Activated T-helper 1 cell treated with anti-CD3 and anti-CD28 coated beads, Interleukin-2, amount 50 U/mL, for 16 hours (primary cell): ENCODE data around the gene TRPM4.
"Not testable (repeated sequence)": the region's sequence is repeated elsewhere in the genome, so short reads cannot be mapped to it uniquely, and the experiment has no call there.

Source experiments
- DNase-seq, 2 donors: peaks; one replicate each; pipeline ENCODE4 v3.0.0-alpha.2; 2020; ENCODE audit warnings: low read depth in 1 of 2, low spot score in 1 of 2

TRPM4 gene

DNA sequence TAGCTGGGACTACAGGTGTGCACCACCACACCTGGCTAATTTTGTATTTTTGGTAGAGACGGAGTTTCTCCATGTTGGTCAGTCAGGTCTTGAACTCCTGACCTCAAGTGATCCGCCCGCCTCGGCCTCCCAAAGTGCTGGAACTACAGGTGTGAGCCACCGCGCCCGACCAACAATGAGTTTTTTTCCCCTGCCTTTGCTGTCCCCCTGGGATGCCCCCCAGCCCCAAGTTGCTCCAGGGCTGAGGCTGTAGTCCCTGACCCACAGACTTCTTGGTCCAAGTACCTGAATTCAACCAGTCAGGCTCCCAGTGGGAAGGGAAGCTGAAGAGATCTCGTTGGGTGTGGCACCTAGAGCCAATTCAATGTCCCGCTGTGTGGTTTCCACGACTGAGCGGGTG, 66.8 kb downstream of the TRPM4 start:
- DNase-seq, result not testable (repeated sequence)

DNA sequence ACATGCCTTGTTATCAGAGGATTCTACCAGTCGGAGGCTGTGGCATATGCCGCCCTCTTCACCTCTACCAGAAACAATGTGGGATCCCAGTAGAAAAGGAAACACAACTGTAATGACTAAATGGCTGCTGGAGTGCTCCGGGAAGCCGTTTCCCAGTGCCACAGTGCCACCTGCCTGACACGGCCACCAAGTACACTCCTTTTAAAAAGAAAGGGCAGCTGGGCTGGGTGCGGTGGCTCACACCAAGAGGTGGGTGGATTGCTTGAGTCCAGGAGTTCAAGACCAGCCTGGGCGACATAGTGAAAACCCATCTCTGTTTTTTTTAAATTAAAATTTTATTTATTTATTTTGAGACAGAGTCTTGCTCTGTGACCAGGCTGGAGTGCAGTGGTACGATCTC, 67.3 kb downstream of the TRPM4 start:
- no peak for DNase-seq

DNA sequence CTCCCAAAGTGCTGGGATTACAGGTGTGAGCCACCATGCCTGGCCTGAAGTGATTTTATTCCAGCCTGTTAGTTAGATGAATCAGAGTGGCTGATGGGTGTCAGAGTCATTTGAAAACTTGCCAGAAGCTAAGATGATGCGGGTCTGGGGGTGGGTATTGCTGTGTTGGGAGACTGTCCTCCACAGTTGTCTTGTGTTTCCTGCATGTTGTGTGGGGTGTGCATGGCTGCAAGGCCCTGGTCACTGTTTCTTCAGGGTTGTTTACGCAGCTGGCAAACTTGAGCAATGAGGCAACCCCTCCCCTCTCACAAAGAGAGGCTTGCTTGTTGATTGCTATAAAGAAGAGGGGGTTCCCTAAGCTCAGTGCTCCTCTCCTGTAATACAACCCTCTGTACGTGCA, 71.8 kb downstream of the TRPM4 start:
- DNase-seq, result no peak

DNA sequence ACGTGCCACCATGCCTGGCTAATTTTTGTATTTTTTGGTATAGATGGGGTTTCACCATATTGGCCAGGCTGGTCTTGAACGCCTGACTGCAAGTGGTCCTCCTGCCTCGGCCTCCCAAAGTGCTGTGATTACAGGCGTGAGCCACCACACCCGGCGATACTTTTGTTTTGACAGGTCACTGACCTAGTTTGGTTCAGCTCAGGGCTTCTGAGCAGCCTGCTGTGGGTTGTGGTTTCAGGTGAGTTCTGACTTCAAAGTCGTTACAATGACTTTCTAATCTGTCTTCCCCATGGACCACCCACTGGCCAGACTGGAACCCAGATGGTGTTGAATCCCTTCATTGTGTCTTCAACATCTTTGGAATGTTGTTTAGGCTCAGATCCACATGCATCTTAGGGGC, 73.8 kb downstream of the TRPM4 start:
- no peak for DNase-seq

DNA sequence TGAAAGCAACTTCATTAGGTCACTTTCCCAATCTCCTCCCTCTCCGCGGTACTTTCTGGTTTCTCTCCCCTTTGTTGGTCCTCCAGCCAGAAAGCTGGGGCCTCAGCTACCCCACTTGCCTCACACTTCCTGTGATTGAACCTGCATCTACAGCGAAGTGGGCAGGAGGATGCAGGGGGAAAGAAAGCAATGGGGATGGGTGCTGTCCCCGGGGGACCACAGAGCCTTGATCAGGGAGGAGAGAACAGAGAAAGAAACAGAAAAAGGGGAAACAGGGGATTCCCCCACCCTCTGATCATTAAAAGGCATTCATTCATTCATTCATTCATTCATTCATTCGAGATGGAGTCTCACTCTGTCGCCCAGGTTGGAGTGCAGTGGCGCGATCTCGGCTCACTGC, 74.2 kb downstream of the TRPM4 start:
- DNase-seq, result no peak

DNA sequence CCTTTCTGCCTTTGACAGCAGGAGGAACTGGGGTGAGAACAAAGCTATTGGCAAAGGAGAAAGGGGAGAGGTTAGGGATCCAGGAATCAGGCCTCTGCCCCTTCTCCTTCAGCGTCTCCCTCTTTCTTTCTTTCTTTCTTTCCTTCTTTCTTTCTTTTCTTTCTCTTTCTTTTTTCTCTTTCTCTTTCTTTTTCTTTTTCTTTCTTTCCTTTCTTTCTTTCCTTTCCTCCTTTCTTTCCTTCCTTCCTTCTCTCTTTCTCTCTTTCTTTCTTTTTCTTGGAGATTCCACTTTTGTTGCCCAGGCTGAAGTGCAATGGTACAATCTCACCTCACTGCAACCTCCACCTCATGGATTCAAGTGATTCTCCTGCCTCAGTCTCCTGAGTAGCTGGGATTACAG, 75.6 kb downstream of the TRPM4 start:
- DNase-seq, result no peak

DNA sequence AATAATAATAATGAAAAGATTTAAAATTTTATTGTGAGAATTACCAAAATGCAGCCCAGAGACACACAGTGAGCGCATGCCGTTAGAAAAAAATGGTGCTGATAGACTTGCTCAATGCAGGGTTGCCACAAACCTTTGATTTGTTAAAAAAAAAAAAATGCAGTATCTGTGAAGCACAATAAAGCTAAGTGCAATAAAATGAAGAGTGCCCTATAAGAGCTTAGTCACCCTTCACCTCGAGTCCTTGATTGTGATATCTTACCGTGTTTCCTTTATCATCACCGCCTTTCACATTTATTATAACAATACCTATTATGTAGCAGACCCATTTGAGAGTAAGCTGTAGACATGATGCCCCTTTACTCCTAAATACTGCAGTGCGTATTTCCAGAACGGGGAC, 84.2 kb downstream of the TRPM4 start:
- DNase-seq, result no peak

DNA sequence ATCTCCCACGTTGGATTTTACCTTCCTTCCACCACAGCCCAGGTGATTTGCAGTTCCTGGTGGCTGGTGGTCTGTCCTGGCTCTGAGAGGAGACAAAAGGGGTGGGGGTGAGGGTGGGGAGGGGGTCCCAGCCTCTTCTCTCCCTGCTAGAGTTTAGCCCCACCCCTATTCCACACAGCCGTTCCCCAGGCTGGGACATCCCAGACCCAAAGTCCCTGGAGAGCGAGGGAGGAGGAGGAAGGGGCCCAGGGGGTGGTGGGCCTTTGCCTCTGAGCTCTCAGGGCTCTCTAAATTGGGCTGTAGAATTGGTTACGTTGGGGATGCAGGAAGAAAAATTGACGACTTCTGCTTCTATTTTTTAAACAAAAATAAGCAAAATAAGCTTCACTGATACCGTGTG, 85.5 kb downstream of the TRPM4 start:
- DNase-seq, result no peak

DNA sequence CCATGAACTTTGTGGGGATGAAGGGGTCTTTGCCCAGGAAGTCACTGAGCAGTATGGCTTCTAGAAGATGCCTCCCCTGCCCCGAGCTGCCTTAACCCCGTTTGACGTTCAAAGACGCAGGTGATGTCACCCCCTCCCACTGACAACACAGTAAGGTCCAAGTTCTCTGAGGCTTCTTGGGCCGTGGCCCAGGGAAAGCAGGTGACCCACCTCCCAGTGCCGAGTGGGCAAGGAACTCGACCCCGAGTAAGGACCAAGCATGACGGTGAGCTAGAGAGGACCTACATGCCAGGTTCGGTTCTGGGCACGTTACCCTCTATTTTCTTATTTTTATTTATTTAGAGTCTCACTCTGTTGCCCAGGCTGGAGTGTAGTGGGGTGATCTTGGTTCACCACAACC, 86.1 kb downstream of the TRPM4 start:
- no peak for DNase-seq

DNA sequence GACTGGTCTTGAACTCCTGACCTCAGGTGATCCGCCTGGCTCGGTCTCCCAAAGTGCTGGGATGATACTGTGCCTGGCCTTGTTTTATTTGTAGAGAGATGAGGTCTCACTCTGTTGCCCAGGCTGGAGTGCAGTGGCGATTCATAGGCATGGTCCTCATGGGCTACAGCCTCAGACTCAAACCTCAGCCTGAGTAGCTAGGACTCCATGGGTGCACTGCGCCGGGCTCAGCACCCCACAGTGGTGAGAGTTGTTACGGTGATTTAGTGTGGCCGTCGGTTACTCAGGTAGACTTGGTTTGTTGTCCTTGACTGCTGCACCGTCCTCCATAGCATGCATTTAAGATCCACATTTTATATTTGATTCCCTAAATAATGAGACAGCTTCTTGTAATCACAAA, 86.7 kb downstream of the TRPM4 start:
- no peak for DNase-seq

DNA sequence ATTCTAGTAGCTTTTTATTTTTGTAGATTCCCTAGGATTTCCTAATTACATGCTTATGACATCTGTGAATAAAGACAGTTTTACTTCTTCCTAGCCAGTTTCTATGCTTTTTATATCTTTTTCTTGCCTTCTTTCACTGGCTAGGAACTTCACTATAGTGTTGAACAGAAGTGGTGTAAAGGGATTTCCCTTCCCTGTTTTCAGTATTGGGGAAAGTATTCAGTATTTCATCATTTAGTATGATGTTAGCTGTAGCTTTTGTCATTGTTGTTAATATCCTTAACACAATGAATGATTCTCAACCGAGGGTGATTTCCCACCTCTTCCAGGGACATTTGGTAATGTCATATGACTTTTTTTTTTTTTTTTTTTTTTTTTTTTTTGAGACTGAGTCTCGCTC, 90.1 kb downstream of the TRPM4 start:
- no peak for DNase-seq

DNA sequence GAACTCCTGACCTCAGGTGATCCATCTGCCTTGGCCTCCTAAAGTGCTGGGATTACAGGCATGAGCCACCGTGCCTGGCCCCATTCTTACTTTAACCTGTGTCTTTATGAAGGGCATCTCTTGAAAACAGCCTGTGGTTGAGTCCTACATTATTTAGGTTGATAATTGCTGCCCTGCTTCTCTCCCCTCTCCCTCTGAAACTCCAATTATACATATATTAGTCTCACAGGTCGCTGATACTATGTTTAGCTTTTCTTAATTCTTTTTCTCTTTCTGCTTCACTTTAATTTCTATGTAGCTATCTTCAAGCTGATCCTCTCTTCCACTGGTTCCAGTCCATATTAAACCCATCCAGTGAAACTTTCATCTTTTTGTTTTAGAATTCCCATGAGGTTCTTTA, 92.3 kb downstream of the TRPM4 start:
- no peak for DNase-seq

DNA sequence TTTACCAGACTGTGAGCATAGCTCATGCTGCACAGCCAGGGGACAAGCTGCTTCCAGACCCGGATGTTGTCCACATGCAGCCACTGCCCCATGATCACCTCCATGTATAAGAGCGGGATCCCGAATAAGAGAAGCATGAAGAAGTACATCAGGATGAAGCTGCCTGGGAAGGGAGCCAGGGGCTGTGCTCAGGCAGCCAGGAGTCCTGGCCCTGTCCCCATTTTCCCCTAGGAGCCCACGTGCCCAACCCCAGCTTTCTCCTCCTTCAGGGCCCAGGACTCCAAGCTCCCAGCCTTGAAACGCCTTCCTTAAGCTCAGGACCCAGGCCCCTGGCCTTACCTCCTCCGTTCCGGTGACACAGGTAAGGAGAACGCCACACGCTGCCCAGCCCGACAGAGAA, 98.1 kb downstream of the TRPM4 start:
- DNase-seq, result no peak

DNA sequence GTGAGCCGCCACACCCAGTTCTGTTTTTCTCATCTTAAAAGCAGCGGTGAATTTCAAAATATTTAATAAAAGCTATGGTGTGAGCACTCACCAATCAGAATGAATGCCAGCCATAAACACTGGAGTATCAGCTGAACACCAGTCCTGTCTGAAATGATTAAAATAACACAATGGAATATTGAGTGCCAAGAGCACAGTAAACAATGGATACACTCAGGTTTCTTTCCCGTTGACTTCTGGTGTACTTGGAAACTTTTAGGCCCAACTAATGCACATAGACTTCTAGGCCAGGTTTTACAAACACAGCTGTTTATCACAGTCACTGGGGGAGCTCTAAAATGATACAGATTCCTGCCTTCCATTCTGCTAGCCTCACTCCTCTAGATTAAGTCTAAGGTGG, 99.1 kb downstream of the TRPM4 start:
- DNase-seq, result no peak
